Measurements from ENCODE around the gene EPHB1.

EPHB1 gene

GRCh38 chr3:134955874-134956273 lies 160.8 kb downstream of the EPHB1 start:
- DNase-seq (ENCODE audit: low spot score) = no peak
- no peak for TF ChIP-seq CTCF (IDR thresholded peaks at IDR 0.05; ENCODE audit: extremely low read depth, missing control alignments)

GRCh38 chr3:134956395-134956794 lies 161.3 kb downstream of the EPHB1 start:
- no peak for TF ChIP-seq CTCF (IDR thresholded peaks at IDR 0.05; ENCODE audit: extremely low read depth, missing control alignments)
- DNase-seq (ENCODE audit: low spot score) = no peak

GRCh38 chr3:134956844-134957243 lies 161.8 kb downstream of the EPHB1 start:
- TF ChIP-seq CTCF (IDR thresholded peaks at IDR 0.05; ENCODE audit: extremely low read depth, missing control alignments) = no peak
- no peak for DNase-seq (ENCODE audit: low spot score)

- TF ChIP-seq CTCF (IDR thresholded peaks at IDR 0.05; ENCODE audit: extremely low read depth, missing control alignments) = no peak
- DNase-seq (ENCODE audit: low spot score) = no peak
Observed at GRCh38 chr3:134959516-134959915, 164.5 kb downstream of the EPHB1 start.

- no peak for TF ChIP-seq CTCF (IDR thresholded peaks at IDR 0.05; ENCODE audit: extremely low read depth, missing control alignments)
- DNase-seq (ENCODE audit: low spot score) = no peak
Observed at GRCh38 chr3:134964226-134964625, 169.2 kb downstream of the EPHB1 start.

GRCh38 chr3:134965865-134966481 lies 170.9 kb downstream of the EPHB1 start:
- no peak for DNase-seq (ENCODE audit: low spot score)
- no peak for TF ChIP-seq CTCF (IDR thresholded peaks at IDR 0.05; ENCODE audit: extremely low read depth, missing control alignments)

- TF ChIP-seq CTCF (IDR thresholded peaks at IDR 0.05; ENCODE audit: extremely low read depth, missing control alignments) = no peak
Observed at GRCh38 chr3:134970895-134971294, 175.8 kb downstream of the EPHB1 start.

More at GRCh38 chr3:134970895-134971294, 175.8 kb downstream of the EPHB1 start:
- DNase-seq (ENCODE audit: low spot score) = no peak

Data from GM20000 (cell line).